GM03348 (cell line): ENCODE measurements around the gene SH3GL1.
"Not testable (repeated sequence)": the region's sequence is repeated elsewhere in the genome, so short reads cannot be mapped to it uniquely, and the experiment has no call there.

Source experiments
- DNase-seq: peaks from one replicate; pipeline ENCODE4 v3.0.0; 2012; ENCODE audit warnings: low spot score

The SH3GL1 gene

GRCh38 chr19:4362831-4363545 is 37.4 kb downstream of the SH3GL1 start:
- DNase-seq = no peak

GRCh38 chr19:4362101-4362828 is 38.1 kb downstream of the SH3GL1 start:
- no peak for DNase-seq

GRCh38 chr19:4361152-4362046 is 38.9 kb downstream of the SH3GL1 start:
- no peak for DNase-seq

- no peak for DNase-seq
Observed at GRCh38 chr19:4360641-4361151, 39.7 kb downstream of the SH3GL1 start.

- no peak for DNase-seq
Observed at GRCh38 chr19:4360081-4360569, 40.2 kb downstream of the SH3GL1 start.

GRCh38 chr19:4359627-4360000 is 40.7 kb downstream of the SH3GL1 start:
- no peak for DNase-seq

GRCh38 chr19:4358709-4359626 is 41.4 kb downstream of the SH3GL1 start:
- no peak for DNase-seq

GRCh38 chr19:4357921-4358326 is 42.4 kb downstream of the SH3GL1 start:
- DNase-seq = no peak

GRCh38 chr19:4357095-4357797 is 43.1 kb downstream of the SH3GL1 start:
- no peak for DNase-seq

- no peak for DNase-seq
Observed at GRCh38 chr19:4354897-4355296, 45.5 kb downstream of the SH3GL1 start.

- DNase-seq = no peak
Observed at GRCh38 chr19:4354282-4354681, 46.1 kb downstream of the SH3GL1 start.

- DNase-seq = peak; percentile 85
Observed at GRCh38 chr19:4352701-4353121, 47.6 kb downstream of the SH3GL1 start.

- no peak for DNase-seq
Observed at GRCh38 chr19:4350726-4351125, 49.6 kb downstream of the SH3GL1 start.

- DNase-seq = no peak
Observed at GRCh38 chr19:4350111-4350510, 50.2 kb downstream of the SH3GL1 start.

GRCh38 chr19:4349225-4349624 is 51.1 kb downstream of the SH3GL1 start:
- DNase-seq = not testable (repeated sequence)

- DNase-seq = no peak
Observed at GRCh38 chr19:4347521-4347920, 52.8 kb downstream of the SH3GL1 start.

GRCh38 chr19:4346020-4346383 is 54.3 kb downstream of the SH3GL1 start:
- no peak for DNase-seq

- no peak for DNase-seq
Observed at GRCh38 chr19:4345342-4346019, 54.9 kb downstream of the SH3GL1 start.

- DNase-seq = peak; percentile 96
Observed at GRCh38 chr19:4343370-4344307, 56.7 kb downstream of the SH3GL1 start, which contains the start of gene MPND. MPND (plus strand) TSS chr19:4343562; CDS start chr19:4343594, 32 bp downstream.
